HS-5 (cell line): ENCODE measurements around the gene PARP9.
A peak's percentile ranks its signal among the peaks of the same experiment; 100 is the strongest.
"Not testable (repeated sequence)": the region's sequence is repeated elsewhere in the genome, so short reads cannot be mapped to it uniquely, and the experiment has no call there.

Experiments used
- DNase-seq: peaks from one replicate; pipeline ENCODE4 v3.0.0-alpha.2; 2012; ENCODE audit warnings: low read depth

The PARP9 gene

GRCh38 chr3:122576174-122576940 lies 12.3 kb upstream of the PARP9 start:
- DNase-seq: no peak

GRCh38 chr3:122572940-122573412 lies 8.9 kb upstream of the PARP9 start:
- DNase-seq: peak; percentile 53

GRCh38 chr3:122568755-122569154 lies 4.7 kb upstream of the PARP9 start:
- DNase-seq: no peak

GRCh38 chr3:122568131-122568530 lies 4.0 kb upstream of the PARP9 start:
- DNase-seq: not testable (repeated sequence)

- DNase-seq: no peak
These were observed 429 bp downstream of the PARP9 start for GRCh38 chr3:122563717-122564025.

GRCh38 chr3:122562923-122563716 lies 980 bp downstream of the PARP9 start:
- DNase-seq: no peak

- peak; percentile 32 for DNase-seq
These were observed 3.4 kb downstream of the PARP9 start for GRCh38 chr3:122560680-122561079.

GRCh38 chr3:122559906-122560305 lies 4.2 kb downstream of the PARP9 start:
- DNase-seq: no peak

GRCh38 chr3:122558605-122559004 lies 5.5 kb downstream of the PARP9 start:
- no peak for DNase-seq

- DNase-seq: no peak
These were observed 6.7 kb downstream of the PARP9 start for GRCh38 chr3:122557356-122557755.

- no peak for DNase-seq
These were observed 8.6 kb downstream of the PARP9 start for GRCh38 chr3:122555275-122556071.

- DNase-seq: no peak
These were observed 10.9 kb downstream of the PARP9 start for GRCh38 chr3:122553171-122553570.

- DNase-seq: no peak
These were observed 15.5 kb downstream of the PARP9 start for GRCh38 chr3:122548619-122549018.

- no peak for DNase-seq
These were observed 16.0 kb downstream of the PARP9 start for GRCh38 chr3:122548076-122548475.

- no peak for DNase-seq
These were observed 17.9 kb downstream of the PARP9 start for GRCh38 chr3:122546151-122546550.

- DNase-seq: no peak
These were observed 25.1 kb downstream of the PARP9 start for GRCh38 chr3:122538956-122539490.

- no peak for DNase-seq
These were observed 27.5 kb downstream of the PARP9 start for GRCh38 chr3:122536632-122537001.

GRCh38 chr3:122535964-122536631 lies 28.0 kb downstream of the PARP9 start:
- no peak for DNase-seq

GRCh38 chr3:122533931-122534334 lies 30.2 kb downstream of the PARP9 start:
- peak; percentile 60 for DNase-seq

GRCh38 chr3:122533480-122533879 lies 30.6 kb downstream of the PARP9 start:
- no peak for DNase-seq

- no peak for DNase-seq
These were observed 33.9 kb downstream of the PARP9 start for GRCh38 chr3:122530164-122530563.

GRCh38 chr3:122523317-122523716 lies 40.8 kb downstream of the PARP9 start:
- DNase-seq: no peak
